Endothelial cell of umbilical vein (primary cell): ENCODE measurements around the gene MATN4. TPM values are rescaled to one million over a fixed set of nuclear protein-coding genes. Genes with fewer than 3 reads are reported as not detected.

Experiments
- BruUV-seq: library from RNA; stranded (reverse); fragments of 400-500 nt; replicated peaks from 2 replicates; lab custom pipeline; 2021; lab: Mats Ljungman, UMichigan
- CTCF ChIA-PET: fragments of 300-600, 350-600 bp; sonication (Branson Sonifier 250); formaldehyde crosslinking; loops from one replicate; lab custom pipeline; 2021; ENCODE audit warnings: antibody characterized with exemption, inconsistent platforms; lab: Charles Lee
- POLR2A ChIA-PET: fragments of 300-600, 350-600 bp; sonication (Branson Sonifier 250); formaldehyde crosslinking; loops from one replicate; lab custom pipeline; 2021; ENCODE audit warnings: antibody characterized with exemption, inconsistent platforms; lab: Charles Lee
- DNase-seq: peaks from one replicate; pipeline ENCODE4 v3.0.0-alpha.2; 2011; ENCODE audit warnings: low read depth, low spot score
- FAIRE-seq: peaks from 2 replicates; lab custom pipeline; 2011; peaks lifted over from hg19 to GRCh38; lab: Jason Lieb, UNC
- H2AFZ ChIP-seq: 2 replicates; pipeline ENCODE4 v1.6.0; 2012; ENCODE audit warnings: low read depth, low read length, control low read depth, inconsistent platforms
- H3K27ac ChIP-seq: 2 replicates; pipeline ENCODE4 v1.5.1; 2011; ENCODE audit warnings: low read depth, mild to moderate bottlenecking, control low read depth, low read length, moderate library complexity; ENCODE audit not compliant: insufficient read depth
- H3K27me3 ChIP-seq, 2 experiments: 2 replicates each; pipeline versions ENCODE4 v1.6.0 to v1.6.1; 2011; ENCODE audit warnings: low read length in 2 of 2, mixed read lengths in 1 of 2; ENCODE audit not compliant: control insufficient read depth in 2 of 2, insufficient read depth in 2 of 2
- H3K36me3 ChIP-seq, 2 experiments: 2 replicates in 1 of 2; 3 replicates in 1 of 2; pipeline ENCODE4 v1.5.1; 2011; ENCODE audit warnings: low read length in 2 of 2, mild to moderate bottlenecking in 1 of 2, moderate library complexity in 1 of 2; ENCODE audit not compliant: control insufficient read depth in 2 of 2, insufficient read depth in 2 of 2; ENCODE audit errors: extremely low read depth in 1 of 2
- H3K4me1 ChIP-seq: 3 replicates; pipeline ENCODE4 v1.5.1; 2011; ENCODE audit warnings: mild to moderate bottlenecking, low read length; ENCODE audit not compliant: control insufficient read depth, insufficient read depth; ENCODE audit errors: extremely low read depth
- H3K4me2 ChIP-seq: 2 replicates; pipeline ENCODE4 v1.6.1; 2011; ENCODE audit warnings: low read length, control low read depth, mixed read lengths; ENCODE audit not compliant: insufficient read depth
- H3K4me3 ChIP-seq, 3 experiments: fragments of 200-600 bp in 1 of 3; sonication (generic), shearing (Covaris generic) in 1 of 3; replicated peaks in 1 of 3; 2 replicates each; pipeline ENCODE4 v1.5.1; 2011 to 2016; ENCODE audit warnings: control low read depth in 3 of 3, low read length in 3 of 3, mild to moderate bottlenecking in 2 of 3, inconsistent platforms in 1 of 3, low read depth in 1 of 3, moderate library complexity in 1 of 3; ENCODE audit not compliant: insufficient read depth in 1 of 3
- H3K79me2 ChIP-seq: 2 replicates; pipeline ENCODE4 v1.6.0; 2012; ENCODE audit warnings: low read length, inconsistent platforms; ENCODE audit not compliant: control insufficient read depth, insufficient read depth
- H3K9ac ChIP-seq: replicated peaks from 2 replicates; pipeline ENCODE3; 2011; ENCODE audit warnings: low read length, control low read depth; ENCODE audit not compliant: insufficient read depth; ENCODE audit errors: extremely low read depth
- H3K9me1 ChIP-seq: replicated peaks from 3 replicates; pipeline ENCODE4 v1.6.0; 2011; ENCODE audit warnings: mild to moderate bottlenecking, low read length; ENCODE audit not compliant: control insufficient read depth, insufficient read depth; ENCODE audit errors: extremely low read depth
- H3K9me3 ChIP-seq: replicated peaks from 2 replicates; pipeline ENCODE4 v1.5.1; 2012; ENCODE audit warnings: low read length, inconsistent platforms; ENCODE audit not compliant: control insufficient read depth, insufficient read depth
- H4K20me1 ChIP-seq: replicated peaks from 2 replicates; pipeline ENCODE3; 2011; ENCODE audit warnings: mild to moderate bottlenecking, low read length; ENCODE audit not compliant: control insufficient read depth, insufficient read depth; ENCODE audit errors: extremely low read depth
- EZH2 ChIP-seq: IDR thresholded peaks from 2 replicates; pipeline ENCODE4 v1.6.1; 2012; ENCODE audit warnings: borderline replicate concordance, low read depth, mild to moderate bottlenecking, moderate library complexity, low read length, inconsistent platforms; ENCODE audit not compliant: severe bottlenecking
- FOS ChIP-seq: IDR thresholded peaks from 2 replicates; pipeline ENCODE4 v1.6.1; 2011; ENCODE audit warnings: mild to moderate bottlenecking, low read length, moderate library complexity, borderline replicate concordance; ENCODE audit not compliant: insufficient read depth
- GATA2 ChIP-seq: IDR thresholded peaks from 2 replicates; pipeline ENCODE4 v1.7.0; 2011; ENCODE audit warnings: low read depth, mild to moderate bottlenecking, moderate library complexity, mixed read lengths, low read length; ENCODE audit not compliant: insufficient read length, insufficient read depth
- JUN ChIP-seq: IDR thresholded peaks from 2 replicates; pipeline ENCODE4 v1.6.1; 2011; ENCODE audit warnings: borderline replicate concordance, low read depth; ENCODE audit not compliant: insufficient read length, insufficient read depth
- MYC ChIP-seq: IDR thresholded peaks from one replicate; pipeline ENCODE4 v1.6.1; 2011; ENCODE audit warnings: mild to moderate bottlenecking, low read depth, low read length
- POLR2A ChIP-seq: IDR thresholded peaks from 2 replicates; pipeline ENCODE4 v1.6.1; 2012; ENCODE audit warnings: low read depth, mild to moderate bottlenecking, control low read depth, low read length
- POLR2AphosphoS5 ChIP-seq: IDR thresholded peaks from 2 replicates; pipeline ENCODE4 v1.6.1; 2012; ENCODE audit warnings: low read depth, mild to moderate bottlenecking, control low read depth, low read length, moderate library complexity; ENCODE audit not compliant: insufficient read depth
- dilution Hi-C: fragments of 300-500 bp; cut with MboI; formaldehyde crosslinking; loops from one replicate; pipeline ENCODE4 v1.15.0; 2019; ENCODE audit warnings: low sequenced_read_pairs; ENCODE audit not compliant: extremely low pct_ligation_motif_present
- intact Hi-C: fragments of 100-400 bp; cut with micrococcal nuclease; formaldehyde crosslinking; loops from one replicate; pipeline ENCODE4 v1.10.0; 2022
- polyA plus RNA-seq, 4 experiments: library from polyadenylated mRNA; depleted of rRNA in 3 of 4; stranded (reverse) in 3 of 4; unstranded in 1 of 4; fragments of >200 nt; gene quantifications; 2 replicates each; pipeline versions ENCODE4 v1.2.1 to v1.2.3, GENCODE V29; 2011 to 2012; ENCODE audit warnings: missing spikeins in 1 of 4
- total RNA-seq: library from RNA; stranded (reverse); gene quantifications from 2 replicates; pipeline ENCODE4 v1.2.3, GENCODE V29; 2021
- TF ChIP-seq, protein P1 (sequence below), 2 donors: IDR thresholded peaks; 1 replicate in 1 of 2; 2 replicates in 1 of 2; pipeline ENCODE4 v1.5.1; 2011; ENCODE audit warnings: low read length in 2 of 2, mild to moderate bottlenecking in 2 of 2, moderate library complexity in 2 of 2, control low read depth in 1 of 2, inconsistent platforms in 1 of 2, low read depth in 1 of 2; ENCODE audit not compliant: insufficient read depth in 1 of 2; ENCODE audit errors: extremely low read depth in 1 of 2
- TF ChIP-seq, protein P2 (sequence below): IDR thresholded peaks from 2 replicates; pipeline ENCODE4 v1.6.1; 2011; ENCODE audit not compliant: insufficient read depth, insufficient read length

The MATN4 gene
- total and polyA plus RNA-seq, 2 donors (not counting 3 experiments of a cell fraction or from before 2014, with no cell fraction given), result 0.10 TPM; not detected in 1

DNA sequence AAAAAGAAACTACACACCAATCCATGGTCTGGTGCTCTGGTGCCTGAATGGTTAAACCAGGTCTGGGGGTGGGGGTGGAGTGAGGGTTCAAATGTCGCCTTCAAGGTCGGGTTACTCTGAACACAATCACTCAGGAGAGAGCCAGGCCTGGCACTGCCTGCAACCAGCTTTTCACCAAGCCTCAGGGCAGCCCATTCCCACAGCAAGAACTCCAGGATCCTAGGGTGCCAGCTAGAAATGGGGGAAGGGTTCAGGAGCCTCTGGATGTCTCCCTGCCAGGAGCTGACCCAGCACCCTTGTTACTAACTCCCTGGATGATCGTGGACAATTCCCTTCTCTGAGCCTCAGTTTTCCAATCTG lies 33.5 kb upstream of the MATN4 start:
- no peaks in the 10 kb centered on the region for H3K9me3 ChIP-seq
- H3K4me2 ChIP-seq, result no peak overlapping the region
- intact Hi-C loops, result loop anchor here (10.0 kb wide), 1 partner anchor 573 kb away; the partner anchor contains the start of gene PLTP
- dilution Hi-C loops, result no loop called here
- no peak for FAIRE-seq
- H3K79me2 ChIP-seq, result peaks cover 82% of the 10 kb centered on the region
- no TSS peak for BruUV-seq
- H3K4me1 ChIP-seq, result peaks cover 67% of the 10 kb centered on the region
- no peak for DNase-seq
- H3K4me3 ChIP-seq, result no peak overlapping the region
- CTCF ChIA-PET, result interaction anchor here (1.2 to 1.6 kb wide), 6 partner anchors 11 to 95 kb away, joined by 3 to 9 read pairs (median 4); partner anchors contain the start of gene SYS1
- H2AFZ ChIP-seq, result no peak overlapping the region
- no peaks in the 10 kb centered on the region for H3K9me1 ChIP-seq
- TF ChIP-seq JUN (no peak), EZH2 (no peak), POLR2A (no peak), FOS (no peak), POLR2AphosphoS5 (no peak), MYC (no peak), GATA2 (no peak)
- TF ChIP-seq, protein P1, sequence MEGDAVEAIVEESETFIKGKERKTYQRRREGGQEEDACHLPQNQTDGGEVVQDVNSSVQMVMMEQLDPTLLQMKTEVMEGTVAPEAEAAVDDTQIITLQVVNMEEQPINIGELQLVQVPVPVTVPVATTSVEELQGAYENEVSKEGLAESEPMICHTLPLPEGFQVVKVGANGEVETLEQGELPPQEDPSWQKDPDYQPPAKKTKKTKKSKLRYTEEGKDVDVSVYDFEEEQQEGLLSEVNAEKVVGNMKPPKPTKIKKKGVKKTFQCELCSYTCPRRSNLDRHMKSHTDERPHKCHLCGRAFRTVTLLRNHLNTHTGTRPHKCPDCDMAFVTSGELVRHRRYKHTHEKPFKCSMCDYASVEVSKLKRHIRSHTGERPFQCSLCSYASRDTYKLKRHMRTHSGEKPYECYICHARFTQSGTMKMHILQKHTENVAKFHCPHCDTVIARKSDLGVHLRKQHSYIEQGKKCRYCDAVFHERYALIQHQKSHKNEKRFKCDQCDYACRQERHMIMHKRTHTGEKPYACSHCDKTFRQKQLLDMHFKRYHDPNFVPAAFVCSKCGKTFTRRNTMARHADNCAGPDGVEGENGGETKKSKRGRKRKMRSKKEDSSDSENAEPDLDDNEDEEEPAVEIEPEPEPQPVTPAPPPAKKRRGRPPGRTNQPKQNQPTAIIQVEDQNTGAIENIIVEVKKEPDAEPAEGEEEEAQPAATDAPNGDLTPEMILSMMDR (IDR thresholded peaks at IDR 0.05; ENCODE audit: extremely low read depth in 1 of 2, insufficient read depth in 1 of 2, low read depth in 1 of 2, low read length in 2 of 2), result no peak
- TF ChIP-seq, protein P2, sequence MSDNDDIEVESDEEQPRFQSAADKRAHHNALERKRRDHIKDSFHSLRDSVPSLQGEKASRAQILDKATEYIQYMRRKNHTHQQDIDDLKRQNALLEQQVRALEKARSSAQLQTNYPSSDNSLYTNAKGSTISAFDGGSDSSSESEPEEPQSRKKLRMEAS, result no peak
- no peaks in the 10 kb centered on the region for H3K27me3 ChIP-seq
- no peaks in the 10 kb centered on the region for H4K20me1 ChIP-seq
- no peak overlapping the region for H3K27ac ChIP-seq
- no peak overlapping the region for H3K9ac ChIP-seq
- POLR2A ChIA-PET, result interaction anchor here (1.9 kb wide), 1 partner anchor 21 kb away, joined by 4 read pairs; the partner anchor contains the start of gene SYS1
- peaks cover 0 to 3% of the 10 kb centered on the region in 2 experiments for H3K36me3 ChIP-seq
